T-helper 17 cell (primary cell): ENCODE results near the gene TBX18. TPM values are rescaled to one million over a fixed set of nuclear protein-coding genes. Genes with fewer than 3 reads are reported as not detected.
A peak's percentile ranks its signal among the peaks of the same experiment; 100 is the strongest.

Source experiments
- ATAC-seq: fragments of 150-1000 bp; cut with Tn5 transposase; 2 replicates; pipeline ENCODE4 v1.10.0; 2021; ENCODE audit warnings: mild to moderate bottlenecking, moderate library complexity
- DNase-seq, 3 donors: peaks; one replicate each; pipeline versions ENCODE4 v3.0.0 to v3.0.0-alpha.2; 2020 to 2021
- H3K9me3 ChIP-seq: one replicate; pipeline ENCODE4 v1.7.0; 2013; ENCODE audit warnings: low read length, mild to moderate bottlenecking; ENCODE audit not compliant: control insufficient read depth, poor library complexity, severe bottlenecking
- H3K27ac Mint-ChIP-seq: one replicate; pipeline ENCODE4 v1.8.0; 2022; ENCODE audit warnings: mild to moderate bottlenecking, moderate library complexity, mixed read lengths
- H3K27me3 Mint-ChIP-seq: one replicate; pipeline ENCODE4 v1.8.0; 2022; ENCODE audit warnings: mixed read lengths
- H3K36me3 Mint-ChIP-seq: one replicate; pipeline ENCODE4 v1.8.0; 2022; ENCODE audit warnings: low read depth, mixed read lengths
- H3K4me1 Mint-ChIP-seq: one replicate; pipeline ENCODE4 v1.8.0; 2022; ENCODE audit warnings: mild to moderate bottlenecking, mixed read lengths
- H3K4me3 Mint-ChIP-seq: one replicate; pipeline ENCODE4 v1.8.0; 2022; ENCODE audit warnings: mild to moderate bottlenecking, moderate library complexity, mixed read lengths
- total RNA-seq, 4 donors: library from RNA in 2 of 4; stranded (reverse) in 2 of 4; gene quantifications; one replicate each; pipeline ENCODE4 v1.2.3 and lab custom pipeline; 2022 to 2026

Gene TBX18
- total RNA-seq (not detected), total RNA-seq (lab: John Stamatoyannopoulos, UW) (0.23 to 0.58 reads per million in 2 donors)

GRCh38 chr6:84764332-84765049 is at the start of gene TBX18:
TSS of gene TBX18 (minus strand) at chr6:84764598. CDS start at chr6:84764181, 417 bp downstream.
- no peak for ATAC-seq

DNA sequence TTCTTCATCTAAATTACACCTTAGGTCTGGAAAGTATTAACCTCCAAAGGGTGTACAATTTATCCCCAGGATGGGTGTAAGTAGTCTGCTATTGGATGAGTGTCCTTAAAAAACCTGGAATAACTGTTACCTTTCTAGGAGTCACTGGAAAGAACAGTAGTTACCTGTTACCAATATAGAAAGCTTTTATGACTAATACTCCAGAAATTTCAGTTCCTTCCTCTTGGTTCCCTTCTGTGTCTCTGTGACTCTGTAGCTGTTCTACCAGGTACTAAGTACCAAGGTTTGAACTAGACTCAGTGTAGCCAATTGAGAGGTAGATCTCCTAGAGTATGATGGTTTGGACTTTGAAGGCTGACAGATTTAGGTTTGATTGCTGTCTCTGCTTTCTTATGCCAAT is 47.0 kb upstream of the TBX18 start:
- no peaks in the 10 kb centered on the region for H3K9me3 ChIP-seq
- Mint-ChIP-seq H3K27ac (no peak overlapping the region), H3K27me3 (no peaks in the 10 kb centered on the region), H3K36me3 (no peaks in the 10 kb centered on the region), H3K4me3 (no peak overlapping the region), H3K4me1 (no peaks in the 10 kb centered on the region)
- ATAC-seq = no peak
- DNase-seq = no peak

More at GRCh38 chr6:84764332-84765049, at the start of gene TBX18:
- Mint-ChIP-seq H3K27ac (no peak within 1 kb of the TSS), H3K27me3 (peaks cover 69% of the 10 kb centered on the region), H3K4me3 (peak within 1 kb of the TSS; percentile 31), H3K4me1 (peaks cover 4% of the 10 kb centered on the region), H3K36me3 (peaks cover 8% of the 10 kb centered on the region)
- no peaks in the 10 kb centered on the region for H3K9me3 ChIP-seq
- DNase-seq = no peak

- H3K4me1 Mint-ChIP-seq = no peaks in the 10 kb centered on the region
- no peaks in the 10 kb centered on the region for H3K27me3 Mint-ChIP-seq
- no peaks in the 10 kb centered on the region for H3K36me3 Mint-ChIP-seq
- no peak for ATAC-seq
- no peak for DNase-seq
- H3K4me3 Mint-ChIP-seq = no peak overlapping the region
- no peaks in the 10 kb centered on the region for H3K9me3 ChIP-seq
- H3K27ac Mint-ChIP-seq = no peak overlapping the region
Measured at GRCh38 chr6:84809455-84809854, 45.1 kb upstream of the TBX18 start.

GRCh38 chr6:84808491-84809061 is 44.2 kb upstream of the TBX18 start:
- Mint-ChIP-seq H3K4me1 (no peaks in the 10 kb centered on the region), H3K4me3 (no peak overlapping the region), H3K27ac (no peak overlapping the region), H3K27me3 (no peaks in the 10 kb centered on the region), H3K36me3 (no peaks in the 10 kb centered on the region)
- H3K9me3 ChIP-seq = no peaks in the 10 kb centered on the region
- ATAC-seq (no peak), DNase-seq (no peak)

- H3K9me3 ChIP-seq = no peaks in the 10 kb centered on the region
- Mint-ChIP-seq H3K4me3 (no peak overlapping the region), H3K36me3 (no peaks in the 10 kb centered on the region), H3K4me1 (no peaks in the 10 kb centered on the region), H3K27ac (no peak overlapping the region), H3K27me3 (no peaks in the 10 kb centered on the region)
- ATAC-seq (no peak), DNase-seq (no peak)
Measured at GRCh38 chr6:84805145-84805544, 40.7 kb upstream of the TBX18 start.

DNA sequence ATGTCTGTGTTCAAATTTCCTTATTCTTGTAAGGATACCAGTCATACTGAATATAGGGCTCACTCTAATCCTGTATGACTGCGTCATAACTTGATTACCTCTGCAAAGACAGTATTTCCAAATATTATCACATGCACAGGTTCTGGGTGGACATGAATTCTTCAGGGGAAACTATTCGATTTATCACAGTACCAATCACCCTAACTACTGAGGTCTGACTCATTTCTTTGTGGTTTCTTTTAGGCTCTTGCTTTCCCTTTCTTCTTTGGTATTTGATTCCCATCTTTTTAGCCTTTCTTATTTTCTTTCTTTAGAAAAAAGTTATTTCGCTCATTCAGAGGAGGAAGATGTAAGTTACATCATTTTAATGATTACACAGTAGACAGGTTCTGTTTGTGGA is 40.3 kb upstream of the TBX18 start:
- H3K9me3 ChIP-seq = no peaks in the 10 kb centered on the region
- Mint-ChIP-seq H3K36me3 (no peaks in the 10 kb centered on the region), H3K4me1 (no peaks in the 10 kb centered on the region), H3K27ac (no peak overlapping the region), H3K4me3 (no peak overlapping the region), H3K27me3 (no peaks in the 10 kb centered on the region)
- ATAC-seq (no peak), DNase-seq (no peak)

DNA sequence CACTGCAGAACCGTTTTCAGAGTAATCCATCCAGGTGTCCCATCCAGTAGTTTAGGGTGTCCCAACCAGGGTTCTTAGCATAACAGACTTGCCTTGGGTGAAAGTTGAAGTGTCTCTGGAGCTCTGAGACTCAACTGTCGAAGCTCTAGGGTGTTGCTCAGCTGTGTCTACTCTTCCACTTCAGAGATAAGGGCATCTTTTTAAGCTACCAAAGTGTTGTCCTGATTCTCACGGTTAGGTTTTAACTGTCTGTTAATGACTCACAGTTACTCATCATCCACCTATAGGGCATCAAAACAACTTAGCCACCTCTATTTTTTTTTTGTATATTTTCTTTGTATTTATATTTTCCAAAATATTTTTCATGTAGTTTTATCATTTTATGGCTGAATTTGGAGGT is 36.9 kb upstream of the TBX18 start:
- DNase-seq (no peak), ATAC-seq (no peak)
- Mint-ChIP-seq H3K27ac (no peak overlapping the region), H3K27me3 (no peaks in the 10 kb centered on the region), H3K36me3 (no peaks in the 10 kb centered on the region), H3K4me3 (no peak overlapping the region), H3K4me1 (no peaks in the 10 kb centered on the region)
- H3K9me3 ChIP-seq = no peaks in the 10 kb centered on the region

DNA sequence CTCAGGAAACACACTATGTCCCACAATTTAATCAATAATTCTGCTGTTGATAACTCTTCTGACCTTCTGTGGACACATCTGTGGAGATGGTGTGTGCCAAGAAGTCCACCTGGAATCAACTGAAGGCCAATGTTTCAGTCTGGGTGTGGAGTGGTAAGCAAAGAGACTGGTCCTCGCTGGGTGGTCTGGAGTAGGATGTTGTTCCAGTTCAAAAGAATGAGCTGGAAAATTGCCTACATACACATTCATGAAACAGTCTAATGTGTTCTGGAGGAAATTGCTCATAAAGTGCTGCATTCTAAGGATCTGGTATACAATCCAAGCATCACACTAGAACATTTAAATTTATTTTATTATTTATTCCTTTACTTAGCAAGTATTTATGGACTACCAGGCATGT is 33.9 kb upstream of the TBX18 start:
- no peaks in the 10 kb centered on the region for H3K9me3 ChIP-seq
- no peaks in the 10 kb centered on the region for H3K36me3 Mint-ChIP-seq
- H3K4me3 Mint-ChIP-seq = no peak overlapping the region
- DNase-seq (no peak), ATAC-seq (no peak)
- H3K4me1 Mint-ChIP-seq = no peaks in the 10 kb centered on the region
- H3K27ac Mint-ChIP-seq = no peak overlapping the region
- no peaks in the 10 kb centered on the region for H3K27me3 Mint-ChIP-seq

DNA sequence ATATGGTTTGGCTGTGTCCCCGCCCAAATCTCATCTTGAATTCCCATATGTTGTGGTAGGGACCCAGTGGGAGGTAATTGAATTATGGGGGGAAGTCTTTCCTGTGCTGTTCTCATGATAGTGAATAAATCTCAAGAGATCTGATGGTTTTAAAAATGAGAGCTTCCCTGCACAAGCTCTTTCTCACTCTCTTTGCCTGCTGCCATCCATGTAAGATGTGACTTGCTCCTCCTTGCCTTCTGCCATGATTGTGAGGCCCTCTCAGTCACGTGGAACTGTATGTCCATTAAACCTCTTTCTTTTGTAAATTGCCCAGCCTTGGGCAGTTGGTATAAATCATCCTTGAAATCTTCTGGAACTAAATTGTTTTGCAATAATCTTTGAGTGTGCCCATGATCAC is 31.9 kb upstream of the TBX18 start:
- Mint-ChIP-seq H3K4me1 (no peaks in the 10 kb centered on the region), H3K4me3 (no peak overlapping the region), H3K27ac (no peak overlapping the region), H3K27me3 (no peaks in the 10 kb centered on the region), H3K36me3 (no peaks in the 10 kb centered on the region)
- DNase-seq (no peak), ATAC-seq (no peak)
- H3K9me3 ChIP-seq = no peaks in the 10 kb centered on the region

GRCh38 chr6:84791927-84792326 is 27.5 kb upstream of the TBX18 start:
- Mint-ChIP-seq H3K27ac (no peak overlapping the region), H3K36me3 (peaks cover 2% of the 10 kb centered on the region), H3K4me1 (no peaks in the 10 kb centered on the region), H3K27me3 (no peaks in the 10 kb centered on the region), H3K4me3 (no peak overlapping the region)
- DNase-seq = no peak
- no peaks in the 10 kb centered on the region for H3K9me3 ChIP-seq
- no peak for ATAC-seq

DNA sequence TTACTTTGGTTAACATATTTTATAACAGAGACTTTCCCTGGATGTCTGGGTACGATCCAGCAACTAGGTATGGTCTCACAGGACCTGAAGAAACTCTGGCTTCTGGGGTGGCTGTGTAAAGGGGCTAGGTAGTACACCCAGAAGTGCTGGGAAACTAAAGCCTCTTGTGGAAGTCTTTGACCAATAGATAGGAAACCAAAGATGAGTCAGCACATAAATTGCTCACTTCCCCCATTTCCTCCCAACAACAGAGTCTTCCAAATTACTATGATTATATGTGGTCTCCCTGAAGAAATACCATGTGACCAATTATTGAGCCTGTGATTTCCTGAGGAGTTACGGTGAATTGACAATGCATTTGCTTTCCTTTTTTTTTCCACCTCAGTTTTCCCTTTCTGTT is 26.8 kb upstream of the TBX18 start:
- no peak for ATAC-seq
- no peak for DNase-seq
- H3K9me3 ChIP-seq = no peaks in the 10 kb centered on the region
- peaks cover 2% of the 10 kb centered on the region for H3K36me3 Mint-ChIP-seq
- H3K4me3 Mint-ChIP-seq = no peak overlapping the region
- H3K4me1 Mint-ChIP-seq = no peaks in the 10 kb centered on the region
- H3K27me3 Mint-ChIP-seq = no peaks in the 10 kb centered on the region
- H3K27ac Mint-ChIP-seq = no peak overlapping the region

DNA sequence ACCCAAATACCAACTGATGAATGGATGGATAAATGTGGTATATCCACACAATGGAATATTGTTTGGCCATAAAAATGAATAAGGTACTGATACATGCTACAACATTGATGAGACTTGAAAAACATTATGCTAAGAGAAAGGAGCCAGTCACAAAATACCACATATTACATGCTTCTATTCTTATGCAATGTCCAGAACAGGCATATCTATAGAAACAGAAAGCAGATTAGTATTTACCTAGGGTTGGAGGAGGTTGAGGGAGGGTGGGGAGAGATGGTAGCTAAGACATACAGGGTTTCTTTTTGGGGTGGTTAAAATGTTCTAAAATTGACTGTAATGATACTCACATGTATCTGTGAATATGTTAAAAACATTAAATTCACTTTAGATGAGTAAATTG is 24.8 kb upstream of the TBX18 start:
- Mint-ChIP-seq H3K36me3 (peaks cover 2% of the 10 kb centered on the region), H3K4me1 (no peaks in the 10 kb centered on the region), H3K4me3 (no peak overlapping the region), H3K27me3 (no peaks in the 10 kb centered on the region), H3K27ac (no peak overlapping the region)
- H3K9me3 ChIP-seq = no peaks in the 10 kb centered on the region
- ATAC-seq (no peak), DNase-seq (no peak)

DNA sequence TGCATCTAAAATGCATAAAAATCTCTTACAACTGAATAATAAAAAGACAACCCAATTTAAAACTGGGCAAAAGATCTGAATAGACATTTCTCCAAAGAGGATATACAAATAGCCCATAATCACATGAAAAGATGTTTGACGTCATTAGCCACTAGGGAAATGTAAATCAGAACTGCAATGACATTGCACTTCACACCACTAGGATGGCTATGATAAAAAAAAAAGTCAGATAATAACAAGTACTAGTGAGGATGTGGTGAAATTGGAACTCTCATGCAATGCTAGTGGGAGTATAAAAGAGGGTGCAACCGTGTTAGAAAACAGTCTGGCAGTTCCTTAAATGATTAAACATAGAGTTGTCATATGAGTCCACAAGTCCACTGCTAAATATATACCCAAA is 24.3 kb upstream of the TBX18 start:
- Mint-ChIP-seq H3K4me3 (no peak overlapping the region), H3K4me1 (no peaks in the 10 kb centered on the region), H3K36me3 (peaks cover 2% of the 10 kb centered on the region), H3K27ac (no peak overlapping the region), H3K27me3 (no peaks in the 10 kb centered on the region)
- H3K9me3 ChIP-seq = no peaks in the 10 kb centered on the region
- DNase-seq (no peak), ATAC-seq (no peak)

DNA sequence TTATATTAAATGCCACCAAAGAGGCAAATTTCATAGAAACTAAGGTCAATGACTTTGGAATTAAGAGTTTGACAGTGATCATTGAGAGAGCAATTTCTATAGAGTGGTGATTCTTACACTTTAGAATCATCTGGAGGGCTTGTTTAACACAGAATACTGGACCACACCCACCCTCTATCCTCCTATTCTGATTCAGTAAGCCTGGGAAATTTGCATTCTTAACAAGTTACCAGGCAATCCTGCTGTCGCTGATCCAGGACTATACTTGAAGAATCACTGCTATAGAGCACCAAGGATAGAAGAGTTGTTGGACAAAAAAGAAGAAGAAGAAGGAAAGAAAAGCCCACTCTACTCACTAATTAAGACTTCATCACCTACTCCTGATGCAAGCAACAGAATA is 21.3 kb upstream of the TBX18 start:
- ATAC-seq = no peak
- no peaks in the 10 kb centered on the region for H3K4me1 Mint-ChIP-seq
- H3K4me3 Mint-ChIP-seq = no peak overlapping the region
- H3K27me3 Mint-ChIP-seq = no peaks in the 10 kb centered on the region
- peaks cover 2% of the 10 kb centered on the region for H3K36me3 Mint-ChIP-seq
- H3K9me3 ChIP-seq = no peaks in the 10 kb centered on the region
- H3K27ac Mint-ChIP-seq = no peak overlapping the region
- no peak for DNase-seq
